ENCODE data around the gene ADGRB2. TPM values are rescaled to one million over a fixed set of nuclear protein-coding genes. Genes with fewer than 3 reads are reported as not detected.

ADGRB2 gene
- total RNA-seq, 1 experiment from 2014 or later = 12.3 TPM

GRCh38 chr1:31758823-31759222, 5.3 kb downstream of the ADGRB2 start:
- no peaks in the 10 kb centered on the region for H3K36me3 ChIP-seq (ENCODE audit: low read depth, low read length)
- H3K9ac ChIP-seq (ENCODE audit: low read length) = no peak overlapping the region
- H2AFZ ChIP-seq (ENCODE audit: low read length) = no peak overlapping the region
- H4K20me1 ChIP-seq (ENCODE audit: low read length) = no peaks in the 10 kb centered on the region
- H3K4me1 ChIP-seq (ENCODE audit: insufficient read depth, low read length) = peaks cover 24% of the 10 kb centered on the region
- H3K9me3 ChIP-seq (ENCODE audit: low read length) = no peaks in the 10 kb centered on the region
- no peak overlapping the region for H3K4me3 ChIP-seq (ENCODE audit: low read length)
- intact Hi-C loops (cut with micrococcal nuclease) = no loop called here
- TF ChIP-seq EZH2 (IDR thresholded peaks at IDR 0.05; ENCODE audit: low read length, unreplicated experiment) (no peak), CTCF (conservative IDR thresholded peaks at IDR 0.05; ENCODE audit: low read depth, low read length) (no peak), EZH2phosphoT487 (IDR thresholded peaks at IDR 0.05; ENCODE audit: borderline replicate concordance, low read length) (no peak)
- no peaks in the 10 kb centered on the region for H3K9me2 ChIP-seq (replicated peaks; ENCODE audit: low read length)
- no peaks in the 10 kb centered on the region for H3F3A ChIP-seq (ENCODE audit: low read length, unreplicated experiment)
- no peak overlapping the region for H3K27ac ChIP-seq (ENCODE audit: low read length)
- 0 out of 2 replicates have a peak, but pooled peaks cover 5% of the 10 kb centered on the region for H3K79me2 ChIP-seq (ENCODE audit: low read length)
- ChIA-PET POLR2A (ENCODE audit: unreplicated experiment) (no interaction called here), CTCF (interaction anchor here (1.1 kb wide), 1 partner anchor 13 kb away, joined by 3 read pairs; no protein-coding TSS in a partner anchor)
- BruUV-seq (replicated peaks) = no TSS peak
- H3K27me3 ChIP-seq (ENCODE audit: low read length) = no peaks in the 10 kb centered on the region
- DNase-seq (no peak), ATAC-seq (no peak)
- H3K4me2 ChIP-seq (ENCODE audit: low read length) = no peak overlapping the region

GRCh38 chr1:31757989-31758388, 6.2 kb downstream of the ADGRB2 start:
- Histone ChIP-seq H3K4me2 (ENCODE audit: low read length) (no peak overlapping the region), H3K36me3 (ENCODE audit: low read depth, low read length) (no peaks in the 10 kb centered on the region), H3K27ac (ENCODE audit: low read length) (no peak overlapping the region), H3K27me3 (ENCODE audit: low read length) (no peaks in the 10 kb centered on the region), H3K79me2 (ENCODE audit: low read length) (0 out of 2 replicates have a peak, but pooled peaks cover 5% of the 10 kb centered on the region), H3K4me1 (ENCODE audit: insufficient read depth, low read length) (peaks cover 24% of the 10 kb centered on the region), H3F3A (ENCODE audit: low read length, unreplicated experiment) (no peaks in the 10 kb centered on the region), H3K4me3 (ENCODE audit: low read length) (no peak overlapping the region), H2AFZ (ENCODE audit: low read length) (no peak overlapping the region), H3K9me2 (replicated peaks; ENCODE audit: low read length) (no peaks in the 10 kb centered on the region), H4K20me1 (ENCODE audit: low read length) (no peaks in the 10 kb centered on the region), H3K9me3 (ENCODE audit: low read length) (no peaks in the 10 kb centered on the region), H3K9ac (ENCODE audit: low read length) (no peak overlapping the region)
- POLR2A ChIA-PET (ENCODE audit: unreplicated experiment) = no interaction called here
- intact Hi-C loops (cut with micrococcal nuclease) = no loop called here
- ATAC-seq (no peak), DNase-seq (no peak)
- no peak for TF ChIP-seq EZH2 (IDR thresholded peaks at IDR 0.05; ENCODE audit: low read length, unreplicated experiment)
- no peak for TF ChIP-seq CTCF (conservative IDR thresholded peaks at IDR 0.05; ENCODE audit: low read depth, low read length)
- TF ChIP-seq EZH2phosphoT487 (IDR thresholded peaks at IDR 0.05; ENCODE audit: borderline replicate concordance, low read length) = no peak
- CTCF ChIA-PET = interaction anchor here (0.6 to 1.1 kb wide), 2 partner anchors 12 to 48 kb away, joined by 3 to 5 read pairs; no protein-coding TSS in a partner anchor
- no TSS peak for BruUV-seq (replicated peaks)

- no peak for TF ChIP-seq EZH2 (IDR thresholded peaks at IDR 0.05; ENCODE audit: low read length, unreplicated experiment)
- TF ChIP-seq EZH2phosphoT487 (IDR thresholded peaks at IDR 0.05; ENCODE audit: borderline replicate concordance, low read length) = no peak
- no peak; the same call in 1 of the 2 replicates for TF ChIP-seq CTCF (conservative IDR thresholded peaks at IDR 0.05; ENCODE audit: low read depth, low read length)
- Histone ChIP-seq H3K9ac (ENCODE audit: low read length) (no peak overlapping the region), H3K4me1 (ENCODE audit: insufficient read depth, low read length) (peaks cover 22% of the 10 kb centered on the region), H3K9me3 (ENCODE audit: low read length) (no peaks in the 10 kb centered on the region), H3K4me3 (ENCODE audit: low read length) (no peak overlapping the region), H4K20me1 (ENCODE audit: low read length) (no peaks in the 10 kb centered on the region), H2AFZ (ENCODE audit: low read length) (no peak overlapping the region), H3K27ac (ENCODE audit: low read length) (no peak overlapping the region), H3K27me3 (ENCODE audit: low read length) (no peaks in the 10 kb centered on the region), H3F3A (ENCODE audit: low read length, unreplicated experiment) (no peaks in the 10 kb centered on the region), H3K36me3 (ENCODE audit: low read depth, low read length) (no peaks in the 10 kb centered on the region), H3K9me2 (replicated peaks; ENCODE audit: low read length) (no peaks in the 10 kb centered on the region), H3K4me2 (ENCODE audit: low read length) (no peak overlapping the region), H3K79me2 (ENCODE audit: low read length) (0 out of 2 replicates have a peak, but pooled peaks cover 5% of the 10 kb centered on the region)
- DNase-seq = no peak
- ChIA-PET POLR2A (ENCODE audit: unreplicated experiment) (no interaction called here), CTCF (no interaction called here)
- no TSS peak for BruUV-seq (replicated peaks)
- intact Hi-C loops (cut with micrococcal nuclease) = no loop called here
- ATAC-seq = no peak
These were observed 6.9 kb downstream of the ADGRB2 start for GRCh38 chr1:31757204-31757679.
